Natural killer cell (primary cell): ENCODE measurements around the gene TEX14. TPM values are rescaled to one million over a fixed set of nuclear protein-coding genes. Genes with fewer than 3 reads are reported as not detected.
"Not testable (repeated sequence)": the region's sequence is repeated elsewhere in the genome, so short reads cannot be mapped to it uniquely, and the experiment has no call there.

Experiments
- ATAC-seq, 3 donors: fragments of 150-1000 bp in 2 of 3; fragments of 200-7000 bp in 1 of 3; cut with Tn5 transposase; 1 replicate in 1 of 3; 2 replicates in 2 of 3; pipeline ENCODE4 v1.10.0; 2021; ENCODE audit warnings: mild to moderate bottlenecking in 2 of 3, moderate library complexity in 2 of 3
- DNase-seq, 2 donors: peaks; one replicate each; pipeline versions ENCODE4 v3.0.0 to v3.0.0-alpha.2; 2013 to 2021; ENCODE audit warnings: mixed read lengths in 1 of 2
- H3K27ac ChIP-seq: one replicate; pipeline ENCODE4 v1.5.1; 2013; ENCODE audit warnings: mild to moderate bottlenecking, low read length
- H3K27me3 ChIP-seq: one replicate; pipeline ENCODE4 v1.6.1; 2013; ENCODE audit warnings: low read length; ENCODE audit not compliant: control insufficient read depth, insufficient read depth
- H3K36me3 ChIP-seq: one replicate; pipeline ENCODE4 v1.6.1; 2013; ENCODE audit warnings: low read length; ENCODE audit not compliant: control insufficient read depth, insufficient read depth
- H3K4me1 ChIP-seq: one replicate; pipeline ENCODE4 v1.6.1; 2013; ENCODE audit warnings: low read length; ENCODE audit not compliant: control insufficient read depth, insufficient read depth
- H3K4me3 ChIP-seq: one replicate; pipeline ENCODE4 v1.5.1; 2013; ENCODE audit warnings: low read length
- H3K9me3 ChIP-seq: one replicate; pipeline ENCODE4 v1.6.1; 2013; ENCODE audit warnings: low read length; ENCODE audit not compliant: control insufficient read depth, insufficient read depth
- H3K27ac Mint-ChIP-seq, 2 donors: one replicate each; pipeline ENCODE4 v1.8.0; 2022; ENCODE audit warnings: mild to moderate bottlenecking in 2 of 2, mixed read lengths in 2 of 2, moderate library complexity in 1 of 2
- H3K27me3 Mint-ChIP-seq, 2 donors: one replicate each; pipeline ENCODE4 v1.8.0; 2022; ENCODE audit warnings: low read depth in 2 of 2, mixed read lengths in 2 of 2
- H3K36me3 Mint-ChIP-seq: one replicate; pipeline ENCODE4 v1.8.0; 2022; ENCODE audit warnings: mixed read lengths
- H3K4me1 Mint-ChIP-seq, 2 donors: one replicate each; pipeline ENCODE4 v1.8.0; 2022; ENCODE audit warnings: mixed read lengths in 2 of 2
- H3K4me3 Mint-ChIP-seq: one replicate; pipeline ENCODE4 v1.8.0; 2022; ENCODE audit warnings: mild to moderate bottlenecking, moderate library complexity, mixed read lengths
- H3K9me3 Mint-ChIP-seq, 2 donors: one replicate each; pipeline ENCODE4 v1.8.0; 2022; ENCODE audit warnings: mixed read lengths in 2 of 2
- WGBS: methylation state at CpG from one replicate; pipeline ENCODE4 v1.1.7; 2013; ENCODE audit warnings: missing lambda C conversion rate; ENCODE audit not compliant: insufficient coverage; 5-methylcytosine and 5-hydroxymethylcytosine counted together
- intact Hi-C: fragments of 100-400 bp; cut with micrococcal nuclease; formaldehyde crosslinking; loops from one replicate; pipeline ENCODE4 v1.14.2; 2022
- total RNA-seq, 4 donors: library from RNA; stranded (reverse); fragments of 120-200 nt in 1 of 4; gene quantifications; one replicate each; pipeline versions ENCODE4 v1.2.3 to v1.2.4, GENCODE V29; 2013 to 2022
- TF ChIP-seq, protein P1 (sequence below): fragments of 200-600 bp; IDR thresholded peaks from one replicate; pipeline ENCODE4 v1.8.0; 2022; ENCODE audit warnings: antibody characterized with exemption

The TEX14 gene
- total RNA-seq, 3 donors from 2014 or later (not counting 1 experiment from before 2014, with no cell fraction given) = 0.29 to 1.1 (median 0.89) TPM

GRCh38 chr17:58684003-58684402, 7.8 kb downstream of the TEX14 start:
- Mint-ChIP-seq H3K4me1 (peaks cover 0 to 6% of the 10 kb centered on the region in 2 donors), H3K4me3 (no peak overlapping the region), H3K27ac (no peak overlapping the region), H3K9me3 (no peaks in the 10 kb centered on the region), H3K27me3 (peaks cover 4 to 5% of the 10 kb centered on the region in 2 donors), H3K36me3 (no peaks in the 10 kb centered on the region)
- H3K9me3 ChIP-seq = no peaks in the 10 kb centered on the region
- no peak overlapping the region for H3K27ac ChIP-seq
- no peak overlapping the region for H3K4me3 ChIP-seq
- H3K4me1 ChIP-seq = no peaks in the 10 kb centered on the region
- no peak for ATAC-seq
- WGBS = 94% methylated on average over 9 of the region's 10 CpGs
- no peaks in the 10 kb centered on the region for H3K36me3 ChIP-seq
- no peaks in the 10 kb centered on the region for H3K27me3 ChIP-seq
- TF ChIP-seq, protein P1, sequence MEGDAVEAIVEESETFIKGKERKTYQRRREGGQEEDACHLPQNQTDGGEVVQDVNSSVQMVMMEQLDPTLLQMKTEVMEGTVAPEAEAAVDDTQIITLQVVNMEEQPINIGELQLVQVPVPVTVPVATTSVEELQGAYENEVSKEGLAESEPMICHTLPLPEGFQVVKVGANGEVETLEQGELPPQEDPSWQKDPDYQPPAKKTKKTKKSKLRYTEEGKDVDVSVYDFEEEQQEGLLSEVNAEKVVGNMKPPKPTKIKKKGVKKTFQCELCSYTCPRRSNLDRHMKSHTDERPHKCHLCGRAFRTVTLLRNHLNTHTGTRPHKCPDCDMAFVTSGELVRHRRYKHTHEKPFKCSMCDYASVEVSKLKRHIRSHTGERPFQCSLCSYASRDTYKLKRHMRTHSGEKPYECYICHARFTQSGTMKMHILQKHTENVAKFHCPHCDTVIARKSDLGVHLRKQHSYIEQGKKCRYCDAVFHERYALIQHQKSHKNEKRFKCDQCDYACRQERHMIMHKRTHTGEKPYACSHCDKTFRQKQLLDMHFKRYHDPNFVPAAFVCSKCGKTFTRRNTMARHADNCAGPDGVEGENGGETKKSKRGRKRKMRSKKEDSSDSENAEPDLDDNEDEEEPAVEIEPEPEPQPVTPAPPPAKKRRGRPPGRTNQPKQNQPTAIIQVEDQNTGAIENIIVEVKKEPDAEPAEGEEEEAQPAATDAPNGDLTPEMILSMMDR = no peak
- DNase-seq = no peak
- intact Hi-C loops = no loop called here

- no peak overlapping the region for H3K4me3 ChIP-seq
- intact Hi-C loops = no loop called here
- no peaks in the 10 kb centered on the region for H3K4me1 ChIP-seq
- H3K4me3 Mint-ChIP-seq = no peak overlapping the region
- H3K4me1 Mint-ChIP-seq = peaks cover 0 to 9% of the 10 kb centered on the region in 2 donors
- H3K36me3 ChIP-seq = no peaks in the 10 kb centered on the region
- no peak overlapping the region for H3K27ac Mint-ChIP-seq
- DNase-seq (no peak), ATAC-seq (no peak)
- no peaks in the 10 kb centered on the region for H3K9me3 ChIP-seq
- WGBS = 87% methylated on average over 6 of the region's 6 CpGs
- no peaks in the 10 kb centered on the region for H3K9me3 Mint-ChIP-seq
- TF ChIP-seq, protein P1 = no peak
- H3K27me3 ChIP-seq = peaks cover 3% of the 10 kb centered on the region
- no peak overlapping the region for H3K27ac ChIP-seq
- H3K36me3 Mint-ChIP-seq = no peaks in the 10 kb centered on the region
- H3K27me3 Mint-ChIP-seq = peaks cover 6 to 7% of the 10 kb centered on the region in 2 donors
These were observed 11.8 kb downstream of the TEX14 start for GRCh38 chr17:58680038-58680369.

DNA sequence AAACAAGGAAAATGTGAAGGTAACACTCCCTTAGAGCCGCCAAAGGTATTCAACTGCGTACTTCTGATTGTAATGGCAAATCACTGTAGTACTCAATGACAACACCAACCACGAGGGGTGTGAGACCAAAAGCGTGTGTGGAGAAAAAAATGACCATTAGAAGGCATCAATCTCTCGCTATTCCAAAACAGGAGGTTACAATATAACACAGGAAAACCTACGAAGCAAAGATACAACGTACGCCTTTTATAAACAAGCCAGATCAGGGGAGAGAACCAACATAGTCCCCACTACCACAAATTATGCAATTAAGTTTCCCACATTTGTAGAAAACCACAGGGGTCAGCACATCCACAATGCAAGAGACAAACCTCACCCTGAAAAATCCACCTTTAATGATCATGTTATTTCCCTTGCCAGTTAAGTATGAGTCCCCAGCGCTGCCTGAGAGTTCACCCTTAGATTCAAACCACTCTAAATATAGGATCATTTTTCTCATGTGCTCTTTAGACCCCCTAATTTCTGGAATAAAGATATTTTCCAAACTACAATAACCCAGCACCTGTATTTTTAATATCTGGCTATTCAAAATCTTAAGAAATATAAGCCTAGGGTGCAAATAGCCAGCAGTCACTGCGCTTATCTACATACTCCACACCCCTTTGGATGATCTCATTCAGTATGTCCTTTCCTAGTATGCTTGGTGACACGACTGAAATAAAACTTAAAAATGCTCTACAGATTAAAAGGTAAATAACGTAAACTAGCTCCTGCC, 12.4 kb downstream of the TEX14 start:
- TF ChIP-seq, protein P1 = no peak
- peaks cover 3% of the 10 kb centered on the region for H3K27me3 ChIP-seq
- no peak overlapping the region for H3K4me3 ChIP-seq
- Mint-ChIP-seq H3K4me1 (peaks cover 0 to 9% of the 10 kb centered on the region in 2 donors), H3K4me3 (no peak overlapping the region), H3K9me3 (no peaks in the 10 kb centered on the region), H3K27me3 (peaks cover 6 to 7% of the 10 kb centered on the region in 2 donors), H3K27ac (no peak overlapping the region), H3K36me3 (no peaks in the 10 kb centered on the region)
- H3K36me3 ChIP-seq = no peaks in the 10 kb centered on the region
- peak in 2 of 3 donors; percentile 24 to 53 for ATAC-seq
- no peak for DNase-seq
- H3K9me3 ChIP-seq = no peaks in the 10 kb centered on the region
- 70% methylated on average over 9 of the region's 12 CpGs for WGBS
- H3K4me1 ChIP-seq = no peaks in the 10 kb centered on the region
- H3K27ac ChIP-seq = no peak overlapping the region
- intact Hi-C loops = no loop called here

- H3K9me3 ChIP-seq, DNase-seq, H3K4me3 ChIP-seq, H3K27ac ChIP-seq, H3K27me3 ChIP-seq, intact Hi-C loops, H3K4me1 Mint-ChIP-seq, H3K36me3 ChIP-seq, H3K4me3 Mint-ChIP-seq, H3K27ac Mint-ChIP-seq, H3K4me1 ChIP-seq, H3K9me3 Mint-ChIP-seq, H3K27me3 Mint-ChIP-seq, ATAC-seq, H3K36me3 Mint-ChIP-seq: not testable (repeated sequence)
- WGBS = 96% methylated on average over 2 of the region's 5 CpGs
These were observed 13.6 kb downstream of the TEX14 start for GRCh38 chr17:58678287-58678686.
